ENCODE data around the gene INHBE.
"Not testable (repeated sequence)": the region's sequence is repeated elsewhere in the genome, so short reads cannot be mapped to it uniquely, and the experiment has no call there.

The INHBE gene

GRCh38 chr12:57454566-57455373 is at the start of gene INHBE:
Gene INHBE (plus strand): TSS chr12:57455307. CDS start chr12:57455537, 230 bp downstream.
- no peak for DNase-seq

- no peak for DNase-seq
Measured at GRCh38 chr12:57410534-57410933, 44.6 kb upstream of the INHBE start.

- not testable (repeated sequence) for DNase-seq
Measured at GRCh38 chr12:57414160-57414559, 40.9 kb upstream of the INHBE start.

- DNase-seq, result no peak
Measured at GRCh38 chr12:57415088-57415487, 40.0 kb upstream of the INHBE start.

- DNase-seq, result no peak
Measured at GRCh38 chr12:57416039-57416996, 38.8 kb upstream of the INHBE start.

- no peak for DNase-seq
Measured at GRCh38 chr12:57418255-57418654, 36.9 kb upstream of the INHBE start.

- DNase-seq, result no peak
Measured at GRCh38 chr12:57419495-57419894, 35.6 kb upstream of the INHBE start.

GRCh38 chr12:57420482-57420881 is 34.6 kb upstream of the INHBE start:
- DNase-seq, result no peak

GRCh38 chr12:57426948-57427347 is 28.2 kb upstream of the INHBE start:
- DNase-seq, result not testable (repeated sequence)

GRCh38 chr12:57428965-57429364 is 26.1 kb upstream of the INHBE start:
- no peak for DNase-seq

- peak; percentile 5 for DNase-seq
Measured at GRCh38 chr12:57429473-57430111, 25.5 kb upstream of the INHBE start.

- no peak for DNase-seq
Measured at GRCh38 chr12:57430112-57430930, 24.8 kb upstream of the INHBE start.

- peak; percentile 96 for DNase-seq
Measured at GRCh38 chr12:57430931-57431566, 24.1 kb upstream of the INHBE start, which contains the start of gene R3HDM2. Gene R3HDM2 (minus strand): TSS chr12:57431043. CDS start chr12:57310428, 120,615 bp downstream.

GRCh38 chr12:57431654-57432188 is 23.4 kb upstream of the INHBE start:
- no peak for DNase-seq

- DNase-seq, result no peak
Measured at GRCh38 chr12:57433370-57433769, 21.7 kb upstream of the INHBE start.

- DNase-seq, result no peak
Measured at GRCh38 chr12:57434517-57435223, 20.4 kb upstream of the INHBE start, which contains the start of gene INHBC. Gene INHBC (plus strand): TSS chr12:57434784. CDS start chr12:57434887, 103 bp downstream.

GRCh38 chr12:57435293-57435692 is 19.8 kb upstream of the INHBE start:
- DNase-seq, result no peak

- DNase-seq, result no peak
Measured at GRCh38 chr12:57438400-57438799, 16.7 kb upstream of the INHBE start.

GRCh38 chr12:57439762-57440266 is 15.3 kb upstream of the INHBE start:
- no peak for DNase-seq

GRCh38 chr12:57441393-57441792 is 13.7 kb upstream of the INHBE start:
- DNase-seq, result not testable (repeated sequence)

All from activated naive CD4-positive, alpha-beta T cell treated with Interleukin-2 at 50 U/mL for 16 hours (primary cell).